Measurements from ENCODE around the gene XCR1. TPM values are rescaled to one million over a fixed set of nuclear protein-coding genes. Genes with fewer than 3 reads are reported as not detected.

Gene XCR1
- total RNA-seq, 1 experiment from 2014 or later = not detected

GRCh38 chr3:46022909-46023785 lies 4.1 kb downstream of the XCR1 start:
- Histone ChIP-seq H2AFZ (ENCODE audit: low read depth, low read length, poor library complexity, severe bottlenecking) (no peak overlapping the region), H3K4me1 (ENCODE audit: control insufficient read depth in 1 of 2, insufficient read depth in 2 of 2, low read length in 2 of 2) (no peaks in the 10 kb centered on the region), H3K27me3 (ENCODE audit: insufficient read depth, low read length) (no peaks in the 10 kb centered on the region), H3K27ac (ENCODE audit: low read depth, low read length) (no peak overlapping the region), H3K9ac (ENCODE audit: low read length) (no peak overlapping the region), H4K20me1 (ENCODE audit: insufficient read depth) (no peaks in the 10 kb centered on the region), H3K79me2 (ENCODE audit: insufficient read depth, low read length) (no peaks in the 10 kb centered on the region), H3K4me2 (ENCODE audit: low read length) (no peak overlapping the region), H3K9me2 (ENCODE audit: insufficient read depth) (no peaks in the 10 kb centered on the region), H3K36me3 (ENCODE audit: control insufficient read depth in 1 of 2, insufficient read depth in 2 of 2, low read length in 2 of 2) (no peaks in the 10 kb centered on the region), H3K4me3 (replicated peaks in 1 of 2; ENCODE audit: low read depth in 1 of 2, low read length in 2 of 2) (no peak overlapping the region), H3K9me3 (ENCODE audit: control insufficient read depth in 1 of 2, insufficient read depth in 1 of 2, low read depth in 1 of 2, low read length in 2 of 2) (peaks cover 8 to 9% of the 10 kb centered on the region in 2 experiments; a peak in 2 of 4 replicates)
- ATAC-seq (no peak), DNase-seq (ENCODE audit: low read depth, low spot score) (no peak)
- BruUV-seq (replicated peaks) = no TSS peak
- ChIA-PET RAD21 (ENCODE audit: low non-redundant PET in 1 of 2, low total read pairs in 2 of 2, uncharacterized antibody in 2 of 2, unreplicated experiment in 2 of 2) (no interaction called here), POLR2A (no interaction called here), CTCF (no interaction called here)
- intact Hi-C loops (cut with micrococcal nuclease) = no loop called here
- no peak for TF ChIP-seq CEBPB (IDR thresholded peaks at IDR 0.05; ENCODE audit: low read depth)
- no peak for TF ChIP-seq TCF7L2 (IDR thresholded peaks at IDR 0.05; ENCODE audit: borderline replicate concordance, extremely low read depth, insufficient read depth, insufficient read length)
- TF ChIP-seq SRF (IDR thresholded peaks at IDR 0.05; ENCODE audit: low read depth) = no peak
- no peak for TF ChIP-seq SP1 (IDR thresholded peaks at IDR 0.05; ENCODE audit: low read depth)
- TF ChIP-seq POLR2A (IDR thresholded peaks at IDR 0.05; ENCODE audit: borderline replicate concordance, extremely low read depth, insufficient read depth, insufficient read length) = no peak
- TF ChIP-seq SIN3A (IDR thresholded peaks at IDR 0.05; ENCODE audit: low read depth) = no peak
- TF ChIP-seq ZBTB33 (IDR thresholded peaks at IDR 0.05; ENCODE audit: extremely low read depth, insufficient replicate concordance, low read length) = no peak
- no peak for TF ChIP-seq REST (IDR thresholded peaks at IDR 0.05; ENCODE audit: low read depth)
- no peak for TF ChIP-seq YY1 (IDR thresholded peaks at IDR 0.05; ENCODE audit: extremely low read depth, insufficient replicate concordance, low read depth, low read length)
- no peak for TF ChIP-seq EGR1 (IDR thresholded peaks at IDR 0.05; ENCODE audit: low read depth)
- TF ChIP-seq ZFX (IDR thresholded peaks at IDR 0.05) = no peak

Measured in HCT116 (cell line).